Urinary bladder (tissue), 4 donors: ENCODE measurements around the gene SLC26A9. TPM values are rescaled to one million over a fixed set of nuclear protein-coding genes. Genes with fewer than 3 reads are reported as not detected.

Source experiments
- DNase-seq: peaks from one replicate; pipeline ENCODE4 v3.0.0-alpha.2; 2015; ENCODE audit errors: extremely low spot score
- H3K27ac ChIP-seq: one replicate; pipeline ENCODE4 v1.5.1; 2013; ENCODE audit warnings: low read depth, mild to moderate bottlenecking, moderate library complexity
- H3K36me3 ChIP-seq: one replicate; pipeline ENCODE4 v1.6.1; 2013; ENCODE audit warnings: mild to moderate bottlenecking, moderate library complexity; ENCODE audit not compliant: insufficient read depth
- H3K4me1 ChIP-seq: one replicate; pipeline ENCODE4 v1.6.1; 2013; ENCODE audit warnings: mild to moderate bottlenecking, moderate library complexity; ENCODE audit not compliant: insufficient read depth
- H3K4me3 ChIP-seq: one replicate; pipeline ENCODE4 v1.5.1; 2013; ENCODE audit warnings: low read depth, low read length
- WGBS: extraction: QIAGEN DNeasy Blood & Tissue Kit; methylation state at CpG from one replicate; pipeline ENCODE4 v1.1.7; 2013; 5-methylcytosine and 5-hydroxymethylcytosine counted together
- polyA plus RNA-seq: library from polyadenylated mRNA; stranded (reverse); fragments of 200-250 nt; gene quantifications from one replicate; pipeline ENCODE4 v1.2.3, GENCODE V29; 2013
- total RNA-seq: library from RNA; depleted of rRNA; stranded (reverse); fragments of >200 nt; gene quantifications from one replicate; pipeline ENCODE4 v1.2.3, GENCODE V29; 2014
- donor health status: healthy with polysubstance abuse.
- donor health status: healthy.

Gene SLC26A9
- total and polyA plus RNA-seq, 2 donors, result not detected

- H3K36me3 ChIP-seq, result no peaks in the 10 kb centered on the region
- H3K4me1 ChIP-seq, result no peaks in the 10 kb centered on the region
- no peak overlapping the region for H3K27ac ChIP-seq
- no peak overlapping the region for H3K4me3 ChIP-seq
- no peak for DNase-seq
- WGBS, result 90% methylated on average over 6 of the region's 6 CpGs
Measured at GRCh38 chr1:205979301-205979700, 36.0 kb upstream of the SLC26A9 start.

DNA sequence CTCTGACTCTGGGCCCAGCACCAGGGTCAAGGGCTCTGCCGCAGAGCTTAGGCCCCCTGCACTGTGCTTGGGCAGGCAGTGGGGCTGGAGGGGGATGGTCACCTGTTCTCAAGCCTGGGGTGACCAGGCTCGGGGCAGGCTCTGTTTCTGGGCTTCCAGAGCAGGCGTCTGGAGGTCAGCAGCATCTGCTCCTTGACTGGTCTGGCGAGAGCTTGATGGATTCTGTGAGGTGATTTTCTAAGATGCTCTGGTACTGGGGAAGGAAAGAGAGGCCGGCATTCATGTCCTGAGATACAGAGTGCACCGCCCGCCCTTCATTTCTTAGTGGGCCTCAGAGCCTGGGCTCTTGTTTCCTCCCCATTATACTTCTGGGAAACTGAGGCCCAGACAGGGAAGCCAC lies 35.4 kb upstream of the SLC26A9 start:
- no peak for DNase-seq
- Histone ChIP-seq H3K27ac (no peak overlapping the region), H3K4me3 (no peak overlapping the region), H3K4me1 (no peaks in the 10 kb centered on the region), H3K36me3 (no peaks in the 10 kb centered on the region)
- WGBS, result 77% methylated on average over 7 of the region's 7 CpGs

- Histone ChIP-seq H3K27ac (no peak overlapping the region), H3K36me3 (no peaks in the 10 kb centered on the region), H3K4me3 (no peak overlapping the region), H3K4me1 (no peaks in the 10 kb centered on the region)
- no peak for DNase-seq
- 72% methylated on average over 2 of the region's 2 CpGs for WGBS
Measured at GRCh38 chr1:205977402-205978014, 34.3 kb upstream of the SLC26A9 start.

DNA sequence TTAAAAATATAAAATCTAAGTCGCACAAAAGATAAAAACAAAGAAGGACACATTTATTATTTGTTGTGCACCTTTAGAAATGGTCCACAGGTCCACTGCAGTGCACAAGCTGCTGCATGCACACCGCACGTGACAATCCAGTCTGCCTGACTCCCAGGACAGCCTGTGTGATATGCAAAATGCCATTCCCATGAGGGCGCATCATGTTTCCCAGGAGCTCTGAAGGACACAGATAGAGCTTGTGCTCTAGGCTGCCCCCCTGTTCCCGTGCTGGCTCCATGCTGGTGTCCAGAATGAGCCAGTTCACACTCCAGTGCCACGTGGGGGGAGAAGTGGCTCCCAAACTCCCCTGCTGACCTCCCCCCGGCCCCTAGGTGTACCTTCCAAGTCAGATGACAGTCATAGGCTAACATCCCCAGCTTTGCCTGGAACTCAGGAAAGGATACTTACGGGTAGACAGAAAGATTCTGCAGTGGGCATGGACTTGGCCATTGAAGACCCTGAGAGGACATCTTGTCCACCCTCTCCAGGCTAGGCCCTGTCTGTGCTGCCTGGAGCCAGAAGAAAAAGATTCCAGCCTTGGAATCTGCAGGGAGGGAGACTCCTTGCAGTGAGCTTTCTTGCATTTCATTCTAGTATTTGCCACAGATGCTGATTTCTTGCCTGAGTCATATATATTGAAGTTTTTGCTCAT lies 33.6 kb upstream of the SLC26A9 start:
- WGBS, result 55% methylated on average over 8 of the region's 8 CpGs
- no peak for DNase-seq
- Histone ChIP-seq H3K36me3 (no peaks in the 10 kb centered on the region), H3K4me3 (no peak overlapping the region), H3K4me1 (no peaks in the 10 kb centered on the region), H3K27ac (no peak overlapping the region)

DNA sequence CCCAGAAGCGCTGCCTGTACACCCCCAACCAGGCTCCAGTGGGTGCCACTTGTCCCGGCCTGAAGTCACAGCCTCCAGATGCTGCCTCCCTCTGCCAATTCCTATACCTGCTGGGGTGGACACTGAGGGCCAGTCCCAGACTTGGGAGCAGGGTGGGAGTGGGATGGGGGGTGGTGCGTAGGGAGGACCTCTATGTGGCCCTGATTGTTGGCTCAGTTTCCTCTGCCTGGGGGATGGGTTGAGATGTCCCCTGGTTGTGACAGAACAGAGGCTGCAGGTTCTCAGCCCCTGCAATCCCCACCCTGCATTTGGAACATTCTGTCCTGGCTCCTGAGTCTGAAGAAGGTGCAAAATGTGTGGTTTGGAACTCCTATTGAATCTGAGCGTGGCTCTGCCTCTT lies 32.8 kb upstream of the SLC26A9 start:
- H3K27ac ChIP-seq, result no peak overlapping the region
- no peaks in the 10 kb centered on the region for H3K4me1 ChIP-seq
- 82% methylated on average over 4 of the region's 4 CpGs for whole genome bisulfite sequencing
- DNase-seq, result no peak
- no peaks in the 10 kb centered on the region for H3K36me3 ChIP-seq
- no peak overlapping the region for H3K4me3 ChIP-seq

DNA sequence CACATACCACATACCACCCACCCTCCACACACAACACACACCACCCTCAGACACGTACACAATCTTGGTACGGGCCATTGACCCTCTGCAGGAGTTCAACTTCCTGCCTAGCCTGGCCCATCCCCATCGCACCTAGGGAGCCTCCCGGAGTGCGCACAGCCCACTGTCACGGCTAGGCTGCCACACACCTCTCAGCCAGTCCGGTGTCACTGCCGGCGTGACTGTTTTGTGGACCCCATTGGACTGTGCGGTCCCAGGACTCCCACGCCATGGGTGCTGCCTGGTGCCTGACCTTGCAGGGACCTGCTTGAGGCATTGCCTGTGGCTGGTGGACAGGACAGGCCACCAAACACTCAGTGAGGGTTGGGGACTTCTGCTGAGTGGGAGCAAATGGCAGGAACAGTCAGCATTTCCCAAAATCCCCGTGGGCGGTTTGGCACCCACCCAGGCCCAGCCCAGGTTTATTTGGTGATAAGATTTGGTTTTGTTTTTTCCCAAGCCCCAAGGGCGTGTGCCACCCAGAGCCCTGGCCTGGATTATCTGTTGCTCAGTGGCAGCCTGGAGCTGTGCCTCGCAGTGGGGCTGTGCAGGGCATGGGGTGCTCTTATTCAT lies 32.2 kb upstream of the SLC26A9 start:
- Histone ChIP-seq H3K4me1 (no peaks in the 10 kb centered on the region), H3K27ac (no peak overlapping the region), H3K36me3 (no peaks in the 10 kb centered on the region), H3K4me3 (no peak overlapping the region)
- 69% methylated on average over 15 of the region's 15 CpGs for WGBS
- no peak for DNase-seq

- WGBS, result 84% methylated on average over 3 of the region's 3 CpGs
Measured at GRCh38 chr1:205974712-205975111, 31.5 kb upstream of the SLC26A9 start.

DNA sequence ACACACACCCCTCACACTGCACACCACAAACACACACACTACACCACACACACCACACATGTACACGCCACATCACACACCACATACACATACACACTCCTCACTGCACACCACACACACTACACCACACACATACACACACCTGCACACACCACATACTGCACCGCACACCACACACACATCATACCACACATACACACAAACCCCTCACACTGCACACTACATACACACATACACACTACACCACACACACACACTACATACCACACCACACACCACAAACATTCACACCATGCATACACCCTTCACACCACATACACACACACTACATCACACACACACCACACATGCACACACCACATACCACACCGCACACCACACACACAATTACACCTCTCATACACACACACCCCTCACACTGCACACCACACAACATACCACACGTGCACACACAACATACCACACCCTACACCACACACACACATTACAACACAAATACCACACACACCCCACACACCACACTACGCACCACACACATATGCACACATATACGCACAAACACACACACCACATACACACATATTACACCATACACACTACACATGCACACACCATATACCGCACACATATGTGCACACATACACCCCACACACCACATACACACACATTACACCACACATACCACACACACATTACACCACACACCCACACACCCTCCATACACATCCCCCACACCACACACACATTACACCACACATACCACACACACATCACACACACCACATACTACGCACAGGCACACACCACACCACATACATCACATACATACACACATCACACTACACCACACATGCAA lies 30.3 kb upstream of the SLC26A9 start:
- 97% methylated on average over 8 of the region's 8 CpGs for WGBS
- no peak overlapping the region for H3K4me3 ChIP-seq
- DNase-seq, result no peak

More at GRCh38 chr1:205974712-205975111, 31.5 kb upstream of the SLC26A9 start:
- H3K36me3 ChIP-seq, result no peaks in the 10 kb centered on the region
- H3K4me1 ChIP-seq, result no peaks in the 10 kb centered on the region
- H3K4me3 ChIP-seq, result no peak overlapping the region
- no peak overlapping the region for H3K27ac ChIP-seq
- DNase-seq, result no peak

DNA sequence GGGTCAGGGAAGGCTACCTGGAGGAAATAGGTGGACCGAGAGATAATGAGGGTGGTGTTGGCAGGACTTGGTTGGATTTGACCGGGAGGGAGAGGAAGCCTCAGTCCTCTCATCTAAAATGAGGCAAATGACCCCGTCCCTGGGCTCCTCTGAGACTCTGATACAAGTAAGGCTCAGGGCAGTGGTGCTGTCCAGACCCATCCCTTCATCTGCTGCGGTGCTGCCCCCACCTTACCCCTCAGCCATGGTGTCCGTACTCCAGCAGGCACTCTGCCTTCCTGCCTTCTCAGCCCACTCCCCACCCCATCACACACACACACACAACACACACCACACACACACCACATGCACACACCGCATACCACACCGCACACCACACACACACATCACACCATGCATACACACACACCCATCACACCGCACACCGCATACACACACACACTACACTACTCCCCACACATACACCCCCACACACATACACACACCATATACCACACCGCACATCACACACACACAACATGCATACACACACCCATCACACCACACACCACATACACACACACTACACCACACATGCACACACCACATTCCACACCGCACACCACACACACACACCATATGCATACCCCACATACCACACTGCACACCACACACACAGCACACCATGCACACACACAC lies 29.4 kb upstream of the SLC26A9 start:
- Histone ChIP-seq H3K27ac (no peak overlapping the region), H3K36me3 (no peaks in the 10 kb centered on the region), H3K4me3 (no peak overlapping the region), H3K4me1 (no peaks in the 10 kb centered on the region)
- no peak for DNase-seq
- 74% methylated on average over 11 of the region's 11 CpGs for WGBS

More for the DNA sequence above, 30.3 kb upstream of the SLC26A9 start:
- Histone ChIP-seq H3K4me1 (no peaks in the 10 kb centered on the region), H3K36me3 (no peaks in the 10 kb centered on the region), H3K27ac (no peak overlapping the region)

GRCh38 chr1:205972081-205972480 lies 28.8 kb upstream of the SLC26A9 start:
- no peaks in the 10 kb centered on the region for H3K4me1 ChIP-seq
- DNase-seq, result no peak
- no peaks in the 10 kb centered on the region for H3K36me3 ChIP-seq
- WGBS, result 65% methylated on average over 4 of the region's 4 CpGs
- H3K4me3 ChIP-seq, result no peak overlapping the region
- H3K27ac ChIP-seq, result no peak overlapping the region

DNA sequence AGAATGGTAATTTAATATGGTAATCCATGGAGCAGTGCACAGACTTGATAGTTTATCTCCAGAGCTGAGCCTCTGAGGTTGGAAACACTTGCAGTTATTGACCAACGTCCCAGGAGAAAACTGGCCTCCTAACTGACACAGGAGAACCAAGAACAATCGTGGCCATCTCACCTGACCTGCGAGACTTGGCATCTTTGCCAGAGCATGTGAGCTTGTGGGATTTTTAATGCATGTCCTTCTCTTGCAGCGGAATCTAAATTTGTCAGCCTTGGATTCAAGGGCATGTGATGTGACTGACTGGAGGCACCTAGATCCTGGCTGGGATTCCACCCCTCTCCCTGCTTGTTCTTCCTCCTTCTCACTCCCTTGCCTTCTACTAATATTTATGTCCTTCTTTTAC lies 27.8 kb upstream of the SLC26A9 start:
- Histone ChIP-seq H3K36me3 (no peaks in the 10 kb centered on the region), H3K4me1 (no peaks in the 10 kb centered on the region), H3K27ac (no peak overlapping the region), H3K4me3 (no peak overlapping the region)
- DNase-seq, result no peak
- WGBS, result 81% methylated on average over 4 of the region's 4 CpGs

DNA sequence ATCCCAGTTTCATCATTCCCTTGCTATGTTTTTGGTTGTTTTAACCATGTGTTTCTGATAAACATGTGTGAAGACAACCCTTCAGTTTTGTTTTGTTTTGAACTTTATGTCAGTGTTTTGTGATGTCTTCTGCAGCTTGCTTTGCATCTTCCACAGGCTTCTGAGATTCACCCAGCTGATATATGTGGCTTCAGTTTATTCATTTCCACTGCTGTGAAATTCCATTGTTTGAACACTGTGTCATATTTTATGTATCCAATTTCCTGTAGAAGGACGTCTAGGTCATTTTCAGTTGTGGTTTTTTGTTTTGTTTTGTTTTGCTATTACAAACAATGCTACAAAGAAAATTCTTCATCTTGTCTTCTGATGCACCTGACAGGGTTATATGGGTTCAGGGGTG lies 27.2 kb upstream of the SLC26A9 start:
- Histone ChIP-seq H3K36me3 (no peaks in the 10 kb centered on the region), H3K4me1 (no peaks in the 10 kb centered on the region), H3K27ac (no peak overlapping the region), H3K4me3 (no peak overlapping the region)
- DNase-seq, result no peak
- 29% methylated on average over 1 of the region's 1 CpG for WGBS

DNA sequence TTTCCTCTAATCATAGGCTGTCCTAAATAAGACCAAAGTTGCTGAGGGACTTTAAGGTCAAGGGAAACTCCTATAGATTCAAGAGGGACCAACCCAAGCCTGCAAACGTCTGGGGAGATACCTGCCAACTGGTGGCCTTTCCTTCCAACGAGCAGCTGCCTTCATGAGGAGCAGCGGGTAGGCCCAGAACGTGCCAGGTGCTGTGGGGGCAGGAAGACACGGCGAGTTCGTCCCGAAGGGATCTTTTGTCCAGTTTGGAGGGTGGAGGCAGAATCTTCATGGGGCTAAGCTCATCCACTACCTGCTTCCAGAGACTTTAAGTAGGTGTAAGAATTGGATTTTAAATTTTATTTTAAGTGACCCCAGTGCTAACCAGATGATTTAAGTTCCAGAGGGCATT lies 26.0 kb upstream of the SLC26A9 start:
- no peaks in the 10 kb centered on the region for H3K4me1 ChIP-seq
- 88% methylated on average over 8 of the region's 8 CpGs for WGBS
- DNase-seq, result no peak
- no peak overlapping the region for H3K4me3 ChIP-seq
- H3K36me3 ChIP-seq, result no peaks in the 10 kb centered on the region
- H3K27ac ChIP-seq, result no peak overlapping the region
